HepG2 (cell line): ENCODE measurements around the gene PIM1. TPM values are rescaled to one million over a fixed set of nuclear protein-coding genes. Genes with fewer than 3 reads are reported as not detected.

Experiments
- CEBPZ ChIP-seq: IDR thresholded peaks from 2 replicates; pipeline ENCODE4 v1.6.1; 2012; ENCODE audit warnings: low read length, improper control_type of control experiment
- ELF3 ChIP-seq: IDR thresholded peaks from 2 replicates; pipeline ENCODE4 v1.6.1; 2016; ENCODE audit warnings: missing genetic modification reagents, missing compliant biosample characterization
- HOXD1 ChIP-seq: sonication (generic); formaldehyde crosslinking; IDR thresholded peaks from 2 replicates; pipeline ENCODE4 v1.5.0; 2020; ENCODE audit warnings: missing genetic modification reagents
- IRX3 ChIP-seq: sonication (generic); formaldehyde crosslinking; IDR thresholded peaks from 2 replicates; pipeline ENCODE4 v1.8.1; 2023; ENCODE audit warnings: mild to moderate bottlenecking, low read depth, missing genetic modification reagents, borderline replicate concordance
- MAF1 ChIP-seq: sonication (generic); formaldehyde crosslinking; IDR thresholded peaks from 2 replicates; pipeline ENCODE4 v1.5.0; 2020; ENCODE audit warnings: missing genetic modification reagents, borderline replicate concordance
- MIXL1 ChIP-seq: IDR thresholded peaks from 2 replicates; pipeline ENCODE4 v1.6.1; 2016
- MXD4 ChIP-seq: IDR thresholded peaks from 2 replicates; pipeline ENCODE4 v1.6.1; 2016; ENCODE audit warnings: mild to moderate bottlenecking, missing biosample characterization, missing genetic modification reagents
- MYPOP ChIP-seq: sonication (generic); formaldehyde crosslinking; IDR thresholded peaks from 2 replicates; pipeline ENCODE4 v1.8.1; 2023; ENCODE audit warnings: mild to moderate bottlenecking, moderate library complexity, missing genetic modification reagents
- NONO ChIP-seq, 2 experiments: fragments of 450-650 bp in 1 of 2; sonication (generic) in 1 of 2; formaldehyde crosslinking in 1 of 2; IDR thresholded peaks in 1 of 2; conservative IDR thresholded peaks in 1 of 2; 2 replicates each; pipeline versions ENCODE4 v1.6.1 to v1.8.0; 2017 to 2022; ENCODE audit warnings: mild to moderate bottlenecking in 1 of 2, missing genetic modification reagents in 1 of 2, moderate library complexity in 1 of 2
- PAWR ChIP-seq: sonication (generic); formaldehyde crosslinking; IDR thresholded peaks from 2 replicates; pipeline ENCODE4 v1.4.0; 2020; ENCODE audit warnings: missing genetic modification reagents, mild to moderate bottlenecking, borderline replicate concordance
- SALL1 ChIP-seq: sonication (generic); formaldehyde crosslinking; IDR thresholded peaks from 2 replicates; pipeline ENCODE4 v1.8.0; 2022; ENCODE audit warnings: mild to moderate bottlenecking, missing genetic modification reagents
- SIX4 ChIP-seq: sonication (generic); formaldehyde crosslinking; IDR thresholded peaks from 2 replicates; pipeline ENCODE4 v1.4.0; 2020; ENCODE audit warnings: missing genetic modification reagents
- ZNF230 ChIP-seq: sonication (generic); formaldehyde crosslinking; IDR thresholded peaks from 2 replicates; pipeline ENCODE4 v1.4.0; 2020; ENCODE audit warnings: mild to moderate bottlenecking, missing genetic modification reagents
- ZNF260 ChIP-seq: sonication (generic); formaldehyde crosslinking; IDR thresholded peaks from 2 replicates; pipeline ENCODE4 v1.4.0; 2020; ENCODE audit warnings: missing genetic modification reagents, low read depth, mild to moderate bottlenecking, borderline replicate concordance
- ZNF383 ChIP-seq: sonication (generic); formaldehyde crosslinking; IDR thresholded peaks from 2 replicates; pipeline ENCODE4 v1.4.0; 2020; ENCODE audit warnings: missing genetic modification reagents, mild to moderate bottlenecking, borderline replicate concordance
- ZNF446 ChIP-seq: sonication (generic); formaldehyde crosslinking; IDR thresholded peaks from 2 replicates; pipeline ENCODE4 v1.5.0; 2020; ENCODE audit warnings: mild to moderate bottlenecking, missing genetic modification reagents
- polyA plus RNA-seq, 8 experiments: library from polyadenylated mRNA; depleted of rRNA in 3 of 8; stranded (reverse) in 7 of 8; unstranded in 1 of 8; fragments of >200 nt; fragmentation: Illumina TruSeq in 4 of 8; extraction: Trizol in 4 of 8; gene quantifications; 2 replicates each; pipeline versions ENCODE4 v1.2.1 to v1.2.3, GENCODE V29; 2011 to 2016; ENCODE audit warnings: low read depth in 4 of 8, missing spikeins in 1 of 8, mixed read lengths in 1 of 8; ENCODE audit not compliant: insufficient read depth in 1 of 8
- total RNA-seq, 5 experiments: library from RNA; depleted of rRNA; stranded (reverse); fragments of >200 nt; fragmentation: Illumina TruSeq; extraction: Trizol; gene quantifications; 2 replicates each; pipeline ENCODE4 v1.2.3, GENCODE V29; 2016; ENCODE audit warnings: low read depth in 1 of 5
- TF ChIP-seq, protein P1 (sequence below): sonication (generic); formaldehyde crosslinking; IDR thresholded peaks from 2 replicates; pipeline ENCODE4 v1.5.0; 2020; ENCODE audit warnings: mild to moderate bottlenecking, missing genetic modification reagents, moderate library complexity
- TF ChIP-seq, protein P2 (sequence below): sonication (generic); formaldehyde crosslinking; IDR thresholded peaks from 2 replicates; pipeline ENCODE4 v1.4.0; 2020; ENCODE audit warnings: missing genetic modification reagents, mild to moderate bottlenecking, borderline replicate concordance
- TF ChIP-seq, protein P3 (sequence below): sonication (generic); formaldehyde crosslinking; IDR thresholded peaks from 2 replicates; pipeline ENCODE4 v1.4.0; 2020; ENCODE audit warnings: mild to moderate bottlenecking, missing genetic modification reagents

PIM1 gene
- total and polyA plus RNA-seq, 2 of the 13 experiments (the other 11 are each of a cell fraction or from before 2014, with no cell fraction given) = 29.4 to 117 TPM

DNA sequence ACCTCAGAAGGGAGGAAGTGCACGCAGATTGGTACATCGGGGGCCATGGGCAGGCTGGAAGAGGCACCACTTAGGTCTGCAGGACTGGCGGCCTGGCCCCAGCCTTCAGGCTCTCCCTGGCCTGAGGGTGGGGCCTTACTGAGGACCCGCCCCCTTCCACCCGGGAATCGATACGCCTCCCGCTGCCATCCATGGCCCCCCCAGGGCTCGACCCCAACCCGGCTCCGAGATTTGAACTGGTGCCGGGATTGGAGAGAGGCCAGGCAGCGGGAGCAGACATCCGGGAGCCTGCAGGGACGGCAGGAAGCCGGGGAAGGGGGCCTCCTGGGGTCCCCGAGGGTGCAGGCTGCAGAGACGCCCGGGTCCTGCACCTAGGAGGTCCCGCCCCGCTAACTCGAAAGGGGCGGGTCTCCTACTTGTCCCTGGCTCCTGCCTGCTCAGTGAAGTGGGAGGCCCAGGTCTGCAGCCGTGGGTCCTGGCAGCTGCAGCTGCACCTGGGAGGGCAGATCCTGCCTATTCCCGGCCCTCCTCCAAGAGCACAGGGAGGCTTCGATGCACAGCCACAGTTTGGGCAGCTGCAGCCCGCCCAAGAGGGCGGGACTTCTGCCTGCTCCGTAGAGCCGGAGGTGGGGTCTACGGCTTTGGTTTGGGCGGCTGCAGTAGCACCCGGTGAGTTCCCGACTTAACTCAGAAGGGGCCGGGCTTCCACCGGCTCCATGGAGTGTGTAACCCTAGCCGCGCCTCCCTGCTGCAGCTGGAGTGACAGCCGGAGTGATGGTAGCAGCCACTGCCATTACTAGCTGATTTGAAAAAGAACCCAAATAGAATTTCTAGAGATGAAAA lies 52.4 kb downstream of the PIM1 start (continued):
- TF ChIP-seq, protein P1, sequence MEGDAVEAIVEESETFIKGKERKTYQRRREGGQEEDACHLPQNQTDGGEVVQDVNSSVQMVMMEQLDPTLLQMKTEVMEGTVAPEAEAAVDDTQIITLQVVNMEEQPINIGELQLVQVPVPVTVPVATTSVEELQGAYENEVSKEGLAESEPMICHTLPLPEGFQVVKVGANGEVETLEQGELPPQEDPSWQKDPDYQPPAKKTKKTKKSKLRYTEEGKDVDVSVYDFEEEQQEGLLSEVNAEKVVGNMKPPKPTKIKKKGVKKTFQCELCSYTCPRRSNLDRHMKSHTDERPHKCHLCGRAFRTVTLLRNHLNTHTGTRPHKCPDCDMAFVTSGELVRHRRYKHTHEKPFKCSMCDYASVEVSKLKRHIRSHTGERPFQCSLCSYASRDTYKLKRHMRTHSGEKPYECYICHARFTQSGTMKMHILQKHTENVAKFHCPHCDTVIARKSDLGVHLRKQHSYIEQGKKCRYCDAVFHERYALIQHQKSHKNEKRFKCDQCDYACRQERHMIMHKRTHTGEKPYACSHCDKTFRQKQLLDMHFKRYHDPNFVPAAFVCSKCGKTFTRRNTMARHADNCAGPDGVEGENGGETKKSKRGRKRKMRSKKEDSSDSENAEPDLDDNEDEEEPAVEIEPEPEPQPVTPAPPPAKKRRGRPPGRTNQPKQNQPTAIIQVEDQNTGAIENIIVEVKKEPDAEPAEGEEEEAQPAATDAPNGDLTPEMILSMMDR (CRISPR knock-in tag) = peak; percentile 22
- no peak for TF ChIP-seq ZNF260 (CRISPR knock-in tag)
- no peak for TF ChIP-seq MIXL1 (CRISPR knock-in tag)
- TF ChIP-seq SALL1 (CRISPR knock-in tag) = peak; percentile 78
- 0 out of 2 replicates have a peak, but pooled peaks have one; percentile 65 for TF ChIP-seq MAF1 (CRISPR knock-in tag)
- peak; percentile 63; the same call in 1 of the 2 replicates for TF ChIP-seq ZNF446 (CRISPR knock-in tag)
- peak; percentile 91; the same call in 1 of the 2 replicates for TF ChIP-seq ZNF230 (CRISPR knock-in tag)
- peak; percentile 94; the same call in 1 of the 2 replicates for TF ChIP-seq PAWR (CRISPR knock-in tag)
- TF ChIP-seq, protein P2, sequence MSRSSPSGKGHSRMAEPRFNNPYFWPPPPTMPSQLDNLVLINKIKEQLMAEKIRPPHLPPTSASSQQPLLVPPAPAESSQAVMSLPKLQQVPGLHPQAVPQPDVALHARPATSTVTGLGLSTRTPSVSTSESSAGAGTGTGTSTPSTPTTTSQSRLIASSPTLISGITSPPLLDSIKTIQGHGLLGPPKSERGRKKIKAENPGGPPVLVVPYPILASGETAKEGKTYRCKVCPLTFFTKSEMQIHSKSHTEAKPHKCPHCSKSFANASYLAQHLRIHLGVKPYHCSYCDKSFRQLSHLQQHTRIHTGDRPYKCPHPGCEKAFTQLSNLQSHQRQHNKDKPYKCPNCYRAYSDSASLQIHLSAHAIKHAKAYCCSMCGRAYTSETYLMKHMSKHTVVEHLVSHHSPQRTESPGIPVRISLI (CRISPR knock-in tag) = peak; percentile 57
- no peak for TF ChIP-seq SIX4 (CRISPR knock-in tag)
- peak; percentile 60 for TF ChIP-seq MXD4 (CRISPR knock-in tag)
- 0 out of 2 replicates have a peak, but pooled peaks have one; percentile 74 for TF ChIP-seq ZNF383 (CRISPR knock-in tag)
- no peak; the same call in 1 of the 2 replicates for TF ChIP-seq MYPOP (CRISPR knock-in tag)
- no peak for TF ChIP-seq NONO (IDR thresholded peaks at IDR 0.05)
- TF ChIP-seq NONO (CRISPR knock-in tag; conservative IDR thresholded peaks at IDR 0.05) = peak; percentile 60; the same call in 1 of the 2 replicates
- TF ChIP-seq, protein P3, sequence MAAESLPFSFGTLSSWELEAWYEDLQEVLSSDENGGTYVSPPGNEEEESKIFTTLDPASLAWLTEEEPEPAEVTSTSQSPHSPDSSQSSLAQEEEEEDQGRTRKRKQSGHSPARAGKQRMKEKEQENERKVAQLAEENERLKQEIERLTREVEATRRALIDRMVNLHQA = no peak
- TF ChIP-seq HOXD1 (CRISPR knock-in tag) = no peak
- TF ChIP-seq ELF3 (CRISPR knock-in tag) = no peak; the same call in 1 of the 2 replicates
- TF ChIP-seq IRX3 = no peak
- TF ChIP-seq CEBPZ = no peak
